ENCODE data around the gene ZNF835. TPM values are rescaled to one million over a fixed set of nuclear protein-coding genes. Genes with fewer than 3 reads are reported as not detected.

The ZNF835 gene
- total RNA-seq, 1 donor from 2014 or later: 5.7 TPM

- no peak for ATAC-seq (ENCODE audit: low read depth)
Measured at GRCh38 chr19:56654151-56654550, 17.4 kb downstream of the ZNF835 start.

DNA sequence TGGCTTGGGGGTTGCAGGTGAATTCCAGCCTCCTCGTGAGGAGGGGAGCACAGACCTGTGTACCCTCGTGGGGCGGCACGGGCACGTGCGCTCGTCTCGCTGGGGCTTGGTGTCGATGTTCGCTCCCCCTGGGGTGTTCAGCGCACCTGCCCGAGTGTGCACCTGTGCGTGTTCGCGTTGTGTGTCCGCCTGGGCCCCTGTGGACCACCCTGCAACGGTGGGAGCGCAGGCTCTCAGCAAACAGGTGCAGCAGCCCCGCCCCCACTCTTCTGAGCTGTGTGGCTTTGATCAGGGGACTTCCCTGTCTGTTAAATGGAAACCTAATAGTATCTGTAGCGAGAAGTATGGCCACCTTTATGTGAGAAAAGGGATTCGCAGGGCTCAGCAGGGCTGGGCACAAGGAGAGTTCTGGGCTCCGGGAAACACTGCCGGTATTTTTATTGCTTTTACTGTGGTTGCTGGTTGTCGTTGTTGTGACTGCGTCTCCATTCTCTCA lies 28.0 kb downstream of the ZNF835 start:
- no peaks in the 10 kb centered on the region for H3K4me1 Mint-ChIP-seq
- peaks cover 2% of the 10 kb centered on the region for H3K36me3 Mint-ChIP-seq (ENCODE audit: low read depth)
- POLR2A ChIA-PET: no interaction called here
- no peak overlapping the region for H3K27ac Mint-ChIP-seq
- TF ChIP-seq, protein P1, sequence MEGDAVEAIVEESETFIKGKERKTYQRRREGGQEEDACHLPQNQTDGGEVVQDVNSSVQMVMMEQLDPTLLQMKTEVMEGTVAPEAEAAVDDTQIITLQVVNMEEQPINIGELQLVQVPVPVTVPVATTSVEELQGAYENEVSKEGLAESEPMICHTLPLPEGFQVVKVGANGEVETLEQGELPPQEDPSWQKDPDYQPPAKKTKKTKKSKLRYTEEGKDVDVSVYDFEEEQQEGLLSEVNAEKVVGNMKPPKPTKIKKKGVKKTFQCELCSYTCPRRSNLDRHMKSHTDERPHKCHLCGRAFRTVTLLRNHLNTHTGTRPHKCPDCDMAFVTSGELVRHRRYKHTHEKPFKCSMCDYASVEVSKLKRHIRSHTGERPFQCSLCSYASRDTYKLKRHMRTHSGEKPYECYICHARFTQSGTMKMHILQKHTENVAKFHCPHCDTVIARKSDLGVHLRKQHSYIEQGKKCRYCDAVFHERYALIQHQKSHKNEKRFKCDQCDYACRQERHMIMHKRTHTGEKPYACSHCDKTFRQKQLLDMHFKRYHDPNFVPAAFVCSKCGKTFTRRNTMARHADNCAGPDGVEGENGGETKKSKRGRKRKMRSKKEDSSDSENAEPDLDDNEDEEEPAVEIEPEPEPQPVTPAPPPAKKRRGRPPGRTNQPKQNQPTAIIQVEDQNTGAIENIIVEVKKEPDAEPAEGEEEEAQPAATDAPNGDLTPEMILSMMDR (IDR thresholded peaks at IDR 0.05): no peak
- CTCF ChIA-PET: no interaction called here
- peaks cover 45% of the 10 kb centered on the region for H3K9me3 Mint-ChIP-seq
- H3K27me3 Mint-ChIP-seq: peaks cover 18% of the 10 kb centered on the region
- no peak overlapping the region for H3K4me3 Mint-ChIP-seq
- intact Hi-C loops (cut with micrococcal nuclease): no loop called here
- DNase-seq (no peak), ATAC-seq (ENCODE audit: low read depth) (no peak)

More at GRCh38 chr19:56654151-56654550, 17.4 kb downstream of the ZNF835 start:
- POLR2A ChIA-PET: no interaction called here
- Mint-ChIP-seq H3K36me3 (ENCODE audit: low read depth) (no peaks in the 10 kb centered on the region), H3K27ac (no peak overlapping the region), H3K9me3 (peaks cover 22% of the 10 kb centered on the region), H3K4me3 (no peak overlapping the region), H3K27me3 (no peaks in the 10 kb centered on the region), H3K4me1 (no peaks in the 10 kb centered on the region)
- CTCF ChIA-PET: no interaction called here
- intact Hi-C loops (cut with micrococcal nuclease): no loop called here
- DNase-seq: no peak
- TF ChIP-seq, protein P1 (IDR thresholded peaks at IDR 0.05): no peak

- Mint-ChIP-seq H3K9me3 (peaks cover 41% of the 10 kb centered on the region), H3K27ac (no peak within 1 kb of the TSS), H3K36me3 (ENCODE audit: low read depth) (peaks cover 2% of the 10 kb centered on the region), H3K27me3 (peaks cover 18% of the 10 kb centered on the region), H3K4me3 (no peak within 1 kb of the TSS), H3K4me1 (no peaks in the 10 kb centered on the region)
- DNase-seq (no peak), ATAC-seq (ENCODE audit: low read depth) (no peak)
- ChIA-PET POLR2A (no interaction called here), CTCF (no interaction called here)
- TF ChIP-seq, protein P1 (IDR thresholded peaks at IDR 0.05): no peak
- intact Hi-C loops (cut with micrococcal nuclease): no loop called here
Measured at GRCh38 chr19:56642711-56643459, 28.7 kb downstream of the ZNF835 start, which contains the start of gene SMIM17. SMIM17 (plus strand) TSS chr19:56643159; CDS start chr19:56645668, 2,509 bp downstream.

DNA sequence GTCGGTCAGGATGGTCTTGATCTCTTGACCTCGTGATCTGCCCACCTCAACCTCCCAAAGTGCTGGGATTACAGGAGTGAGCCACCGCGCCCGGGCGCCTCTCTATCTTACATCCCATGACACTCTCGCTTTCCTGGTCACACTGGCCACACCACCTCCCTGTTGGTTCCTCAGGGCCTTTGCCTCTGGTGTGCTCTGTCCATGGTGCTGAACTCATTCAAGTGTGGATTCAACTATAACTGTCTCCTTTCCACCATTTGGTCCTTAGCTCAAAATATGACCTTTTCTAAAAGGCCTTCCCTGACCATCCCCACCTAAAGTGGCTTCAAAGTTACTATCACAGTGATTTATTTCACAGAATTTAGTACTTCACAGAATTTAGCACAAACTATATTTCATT lies 32.3 kb downstream of the ZNF835 start:
- Mint-ChIP-seq H3K27ac (peak overlapping the region; percentile 56), H3K36me3 (ENCODE audit: low read depth) (peaks cover 2% of the 10 kb centered on the region), H3K4me1 (no peaks in the 10 kb centered on the region), H3K27me3 (peaks cover 14% of the 10 kb centered on the region), H3K9me3 (peaks cover 33% of the 10 kb centered on the region), H3K4me3 (no peak overlapping the region)
- CTCF ChIA-PET: no interaction called here
- ATAC-seq (ENCODE audit: low read depth) (no peak), DNase-seq (no peak)
- TF ChIP-seq, protein P1 (IDR thresholded peaks at IDR 0.05): no peak
- POLR2A ChIA-PET: no interaction called here
- intact Hi-C loops (cut with micrococcal nuclease): no loop called here

GRCh38 chr19:56637976-56638555 lies 33.5 kb downstream of the ZNF835 start:
- H3K27me3 Mint-ChIP-seq: peaks cover 7% of the 10 kb centered on the region
- ATAC-seq (ENCODE audit: low read depth) (no peak), DNase-seq (no peak)
- TF ChIP-seq, protein P1 (IDR thresholded peaks at IDR 0.05): no peak
- no peaks in the 10 kb centered on the region for H3K4me1 Mint-ChIP-seq
- H3K4me3 Mint-ChIP-seq: no peak overlapping the region
- H3K27ac Mint-ChIP-seq: no peak overlapping the region
- no peaks in the 10 kb centered on the region for H3K36me3 Mint-ChIP-seq (ENCODE audit: low read depth)
- ChIA-PET CTCF (no interaction called here), POLR2A (no interaction called here)
- peaks cover 30% of the 10 kb centered on the region for H3K9me3 Mint-ChIP-seq
- intact Hi-C loops (cut with micrococcal nuclease): no loop called here

Measured in activated B cell treated with CpG ODN at 0.5 μM for 24 hours (primary cell).